NCI-H1417 (cell line): Measurements from ENCODE around the gene MYCBPAP.

Experiments used
- DNase-seq, 3 experiments: peaks; one replicate each; lab custom pipeline; 2025; lab: John Stamatoyannopoulos, UW

The MYCBPAP gene

DNA sequence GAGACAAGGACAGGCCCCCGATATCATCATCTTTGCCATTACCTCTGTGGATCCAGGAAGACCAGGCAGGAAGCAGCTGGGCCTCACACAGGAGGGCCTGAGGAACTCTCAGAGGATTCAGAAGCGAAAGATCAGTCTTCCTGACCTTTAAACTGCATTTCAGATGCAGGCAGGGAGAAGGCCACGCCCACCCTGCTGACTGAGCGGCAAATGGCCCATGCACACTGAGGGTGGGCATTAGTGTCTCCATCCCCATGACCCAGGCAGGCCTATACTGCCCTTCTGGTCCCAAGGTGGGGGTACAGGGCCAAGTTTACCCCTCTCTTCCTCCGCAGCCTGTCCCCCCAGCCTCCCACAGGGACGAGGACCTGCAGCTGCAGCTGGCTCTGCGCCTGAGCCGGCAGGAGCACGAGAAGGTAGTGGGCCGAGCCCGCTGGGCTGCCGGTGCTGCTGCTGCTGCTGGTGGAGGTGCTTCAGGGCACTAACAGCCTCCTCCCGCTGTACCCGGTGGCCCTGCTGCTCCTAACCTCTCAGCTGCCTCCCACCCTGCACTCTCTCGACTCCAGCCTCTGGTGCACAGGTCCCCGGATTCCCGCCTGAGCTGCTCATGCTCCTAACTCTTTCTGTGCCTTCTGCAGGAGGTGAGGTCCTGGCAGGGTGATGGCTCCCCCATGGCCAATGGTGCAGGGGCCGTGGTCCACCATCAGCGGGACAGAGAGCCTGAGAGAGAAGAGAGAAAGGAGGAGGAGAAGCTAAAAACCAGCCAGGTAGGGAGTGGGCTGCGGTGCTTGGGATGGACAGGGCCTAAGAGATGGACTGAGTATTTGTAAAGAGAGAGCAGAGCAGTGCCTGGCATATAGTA, 30.5 kb downstream of the MYCBPAP start:
- no peak for DNase-seq

DNA sequence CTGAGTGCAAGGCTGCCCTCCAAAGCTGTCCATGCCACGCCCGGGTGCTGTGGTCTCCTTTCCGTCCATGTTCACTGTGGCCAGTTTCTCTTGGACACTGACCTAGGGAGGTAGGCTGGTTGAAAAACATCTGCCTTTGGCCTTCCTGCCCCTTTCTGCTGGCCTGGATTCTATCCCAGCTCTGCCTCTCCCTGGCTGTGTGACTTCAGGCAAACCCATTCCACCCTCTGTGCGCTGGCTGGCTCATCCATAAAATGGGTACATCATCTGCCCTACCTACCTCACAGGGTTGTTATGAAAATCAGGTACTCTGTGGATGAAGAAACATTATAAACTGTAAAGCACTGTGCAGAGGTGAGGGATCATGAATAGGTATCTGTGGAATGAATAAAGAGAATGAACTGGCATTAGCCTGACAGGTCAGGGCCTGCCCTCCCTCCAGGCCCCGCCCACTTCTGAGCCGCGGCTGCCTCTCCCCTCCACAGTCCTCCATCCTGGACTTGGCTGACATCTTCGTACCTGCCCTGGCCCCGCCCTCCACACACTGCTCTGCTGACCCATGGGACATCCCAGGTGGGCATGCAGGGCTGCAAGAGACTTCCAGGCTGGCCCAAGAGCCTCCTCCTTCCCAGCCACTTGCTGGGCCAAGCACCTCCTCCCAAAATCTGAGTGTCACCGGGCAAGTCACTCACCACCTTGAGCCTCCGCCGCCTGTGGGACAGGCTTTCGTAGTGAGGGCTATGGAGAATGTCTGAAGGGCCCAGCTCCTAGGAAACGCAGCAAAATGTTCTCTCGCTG, 31.7 kb downstream of the MYCBPAP start:
- peak in 2 of 3 experiments; percentile 7 to 18 for DNase-seq

DNA sequence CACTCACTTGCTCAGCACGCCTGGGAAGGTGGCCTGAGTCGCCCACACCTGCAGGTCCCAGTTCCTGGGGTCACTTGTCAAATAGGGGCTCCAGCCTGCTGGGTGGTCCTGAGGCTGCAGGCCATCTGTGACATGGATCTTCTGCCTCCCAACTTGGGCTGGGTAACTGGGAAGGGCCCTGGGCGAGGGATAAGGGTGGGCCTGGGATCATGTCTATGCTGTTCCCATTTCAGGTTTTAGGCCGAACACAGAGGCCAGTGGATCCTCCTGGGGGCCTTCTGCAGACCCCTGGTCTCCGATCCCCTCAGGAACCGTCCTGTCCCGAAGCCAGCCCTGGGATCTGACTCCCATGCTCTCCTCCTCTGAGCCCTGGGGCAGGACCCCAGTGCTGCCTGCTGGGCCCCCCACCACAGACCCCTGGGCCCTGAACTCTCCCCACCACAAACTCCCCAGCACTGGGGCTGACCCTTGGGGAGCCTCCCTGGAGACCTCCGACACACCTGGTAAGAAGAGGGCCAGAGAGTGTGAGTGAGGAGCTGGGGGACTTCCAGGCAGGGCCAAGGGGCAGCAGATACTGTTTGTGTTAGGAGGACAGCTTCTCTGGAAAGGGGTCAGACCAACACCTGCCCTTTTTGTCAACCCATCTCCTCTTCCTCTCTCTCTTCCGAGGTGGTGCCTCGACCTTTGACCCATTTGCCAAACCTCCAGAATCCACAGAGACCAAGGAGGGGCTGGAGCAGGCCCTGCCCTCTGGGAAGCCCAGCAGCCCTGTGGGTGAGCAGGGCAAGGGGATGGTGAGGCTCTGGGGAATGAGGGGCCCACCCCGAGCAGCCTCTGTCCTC, 32.5 kb downstream of the MYCBPAP start:
- DNase-seq = no peak

DNA sequence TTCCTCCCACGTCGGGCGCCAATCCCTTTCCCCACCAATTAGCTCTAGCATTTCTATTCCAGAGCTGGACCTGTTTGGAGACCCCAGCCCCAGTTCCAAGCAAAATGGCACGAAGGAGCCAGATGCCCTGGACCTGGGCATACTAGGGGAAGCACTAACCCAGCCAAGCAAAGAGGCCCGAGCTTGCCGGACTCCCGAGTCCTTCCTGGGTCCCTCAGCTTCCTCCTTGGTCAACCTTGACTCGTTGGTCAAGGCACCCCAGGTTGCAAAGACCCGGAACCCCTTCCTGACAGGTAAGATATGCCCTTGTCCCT, 33.1 kb downstream of the MYCBPAP start:
- DNase-seq = no peak

DNA sequence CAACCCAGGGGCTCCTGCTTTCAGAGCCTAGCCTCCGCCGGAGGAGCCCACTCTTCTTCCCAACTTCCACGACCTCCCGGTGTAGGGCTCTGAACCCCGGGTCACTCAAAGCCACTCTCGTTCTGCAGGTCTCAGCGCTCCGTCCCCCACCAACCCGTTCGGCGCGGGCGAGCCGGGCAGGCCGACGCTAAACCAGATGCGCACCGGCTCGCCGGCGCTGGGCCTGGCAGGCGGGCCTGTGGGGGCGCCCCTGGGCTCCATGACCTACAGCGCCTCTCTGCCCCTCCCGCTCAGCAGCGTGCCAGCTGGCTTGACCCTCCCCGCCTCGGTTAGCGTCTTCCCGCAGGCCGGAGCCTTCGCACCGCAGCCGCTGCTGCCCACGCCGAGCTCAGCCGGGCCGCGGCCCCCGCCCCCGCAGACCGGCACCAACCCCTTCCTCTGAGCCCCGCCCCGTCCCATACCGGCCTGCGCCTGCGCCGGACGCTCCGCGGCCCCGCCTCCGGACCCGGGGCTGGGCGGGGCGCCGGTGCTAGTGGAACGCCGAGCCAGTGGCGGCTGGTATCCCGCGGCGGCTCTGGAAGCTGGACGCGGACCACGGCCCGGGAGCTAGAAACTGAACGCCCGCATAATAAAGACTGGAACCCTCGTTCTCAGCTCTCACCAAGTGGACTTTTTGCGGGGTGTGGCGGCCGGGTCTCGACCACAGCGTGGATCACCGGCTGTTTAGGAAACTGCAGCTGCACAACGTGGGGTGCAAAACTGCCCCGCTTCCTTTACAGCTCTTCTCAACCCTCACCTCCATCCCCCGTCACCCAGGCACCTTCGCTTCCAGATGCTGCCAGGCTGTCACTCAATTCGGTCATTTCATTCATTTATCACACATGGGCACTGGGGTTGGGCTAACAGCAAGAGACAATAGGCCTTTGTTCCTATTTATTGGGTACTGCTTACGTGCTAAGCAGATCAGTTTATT, 33.8 kb downstream of the MYCBPAP start:
- DNase-seq = peak; percentile 80 to 89 (median 82)

DNA sequence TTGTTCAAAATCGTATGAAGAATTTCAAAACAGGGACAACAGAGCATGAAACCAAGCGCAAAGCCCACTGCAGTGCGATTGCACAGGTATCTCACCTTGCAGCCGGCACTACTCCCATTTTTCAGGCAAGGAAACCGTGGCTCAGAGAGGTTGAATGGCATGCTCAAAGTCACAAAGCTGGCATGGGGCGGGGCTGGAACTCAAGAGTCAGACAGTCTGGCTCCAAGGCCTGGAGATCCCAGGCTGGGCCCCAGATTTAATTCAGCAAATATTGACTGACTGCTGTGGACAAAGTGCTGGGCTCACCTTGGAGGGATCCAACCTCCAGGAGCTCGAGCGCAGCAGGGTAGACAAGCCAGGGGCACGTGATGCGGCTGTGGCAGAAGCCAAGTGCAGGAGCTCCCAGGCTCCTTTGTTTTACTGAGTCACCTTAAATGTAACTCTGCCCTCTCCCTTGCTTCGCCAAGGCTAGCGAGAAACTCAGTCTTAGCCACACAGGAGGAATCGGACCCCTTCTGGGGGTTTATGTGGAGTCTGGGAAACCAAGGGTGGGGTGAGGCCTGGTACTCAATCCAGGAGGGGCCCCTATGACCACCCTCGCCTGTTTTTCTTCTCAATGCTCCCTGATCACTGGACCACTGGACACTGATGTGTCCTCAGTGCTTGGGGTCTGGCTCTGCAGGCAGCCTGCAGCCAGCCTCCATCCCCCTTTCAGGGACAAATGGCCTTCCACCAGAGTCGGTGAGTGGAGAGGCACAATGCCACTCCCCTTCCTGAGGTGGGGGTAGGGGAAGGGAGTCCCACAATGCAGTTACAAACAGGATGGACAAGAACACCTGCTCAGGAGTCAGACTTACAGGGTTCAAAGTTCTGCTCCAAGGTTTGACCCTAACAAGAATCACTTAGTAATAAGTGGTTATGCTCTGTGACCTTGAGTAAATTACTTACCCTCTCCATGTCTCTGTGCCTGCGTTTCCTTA, 34.8 kb downstream of the MYCBPAP start:
- DNase-seq = peak in 2 of 3 experiments; percentile 29 to 53

DNA sequence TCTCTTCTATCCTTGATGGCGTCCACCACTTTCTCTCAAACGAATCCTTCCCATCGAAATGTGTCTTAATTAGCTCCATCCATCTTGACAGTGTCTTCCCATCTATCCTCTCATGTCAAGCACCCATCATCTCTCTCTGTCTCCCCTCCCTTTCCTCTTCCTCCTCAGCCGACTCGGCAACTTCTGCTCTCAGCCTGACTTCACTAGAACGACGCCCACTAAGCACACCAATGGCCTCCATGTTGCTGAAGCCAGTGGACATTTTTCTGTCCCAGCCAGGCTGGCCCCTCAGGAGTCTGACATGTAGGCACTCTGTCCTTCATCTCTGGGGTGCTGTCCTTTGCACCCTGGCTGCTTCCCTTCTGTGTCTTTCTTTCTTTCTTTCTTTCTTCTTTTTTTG, 36.3 kb downstream of the MYCBPAP start:
- no peak for DNase-seq

DNA sequence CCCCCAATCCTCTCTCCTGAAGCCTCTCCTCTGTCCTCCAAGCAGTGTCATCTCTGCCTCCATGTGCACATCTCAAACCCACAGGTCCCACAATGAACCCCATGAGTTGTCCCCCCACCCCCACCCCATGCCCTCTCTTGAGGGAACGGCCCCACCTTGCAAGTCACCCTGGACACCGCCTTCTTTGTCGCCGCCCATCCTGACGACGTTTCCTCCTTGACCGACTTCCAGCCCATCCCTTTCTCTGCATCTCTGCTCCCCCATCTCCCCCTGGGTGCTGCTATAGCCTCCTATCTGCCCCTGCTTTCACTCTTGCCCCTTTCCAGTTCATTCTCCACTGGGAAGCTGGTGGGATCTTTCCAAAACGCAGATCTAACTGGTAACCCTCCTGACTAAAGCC, 37.1 kb downstream of the MYCBPAP start:
- DNase-seq = no peak

DNA sequence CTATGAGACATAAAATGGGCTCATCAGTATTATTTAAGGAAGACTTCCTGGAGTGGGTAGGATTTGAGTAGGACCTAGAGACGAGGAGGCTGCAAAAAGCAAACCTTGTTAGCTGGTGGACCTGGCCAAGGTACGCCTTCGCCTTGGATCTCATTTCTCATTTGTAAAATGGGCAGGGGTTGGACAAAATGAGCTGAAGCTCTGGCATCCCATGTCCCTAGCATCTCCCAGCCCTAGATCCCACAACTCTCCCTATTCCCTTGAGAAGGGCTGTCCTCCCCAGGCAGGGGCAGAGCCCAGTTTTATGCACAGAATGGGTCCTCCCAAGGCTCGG, 38.4 kb downstream of the MYCBPAP start:
- no peak for DNase-seq

DNA sequence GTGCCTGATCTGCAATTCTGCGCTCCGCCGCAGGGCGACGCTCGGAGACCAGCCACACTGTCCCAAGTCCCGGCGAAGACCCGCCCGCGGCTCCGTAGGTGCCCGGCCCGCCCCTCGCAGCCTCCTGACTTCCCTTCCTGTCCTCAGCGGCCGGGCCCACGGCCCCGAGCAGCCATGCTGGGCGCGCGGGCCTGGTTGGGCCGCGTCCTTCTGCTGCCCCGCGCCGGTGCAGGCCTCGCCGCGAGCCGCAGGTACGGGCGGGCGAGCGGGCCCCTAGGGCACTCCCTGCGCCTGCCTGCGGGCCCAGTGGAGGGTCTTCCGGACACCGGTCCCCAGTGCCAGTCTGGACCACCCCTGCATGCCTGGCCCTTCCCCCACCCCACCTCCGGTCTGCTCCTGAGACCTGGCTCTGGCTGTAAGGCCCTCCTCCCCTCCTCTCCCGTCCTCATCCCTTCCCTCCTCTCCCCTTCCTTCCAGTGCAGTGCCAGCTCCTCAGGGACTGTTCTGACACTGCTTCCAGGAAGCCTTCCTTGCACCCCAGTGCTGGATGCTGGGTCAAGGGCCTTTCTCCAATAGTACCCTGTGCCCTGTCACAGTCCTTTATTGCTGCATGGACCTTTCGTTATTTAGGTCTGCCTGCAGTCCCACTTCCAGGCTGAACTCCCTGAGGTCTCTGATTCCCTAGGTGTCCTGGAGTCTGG, 38.9 kb downstream of the MYCBPAP start, which contains the start of gene SPATA20:
SPATA20 (plus strand) TSS at position 140 of the 701 bp plus-strand sequence; CDS start at position 175, 35 bp downstream.
- peak; percentile 84 to 91 (median 86) for DNase-seq

DNA sequence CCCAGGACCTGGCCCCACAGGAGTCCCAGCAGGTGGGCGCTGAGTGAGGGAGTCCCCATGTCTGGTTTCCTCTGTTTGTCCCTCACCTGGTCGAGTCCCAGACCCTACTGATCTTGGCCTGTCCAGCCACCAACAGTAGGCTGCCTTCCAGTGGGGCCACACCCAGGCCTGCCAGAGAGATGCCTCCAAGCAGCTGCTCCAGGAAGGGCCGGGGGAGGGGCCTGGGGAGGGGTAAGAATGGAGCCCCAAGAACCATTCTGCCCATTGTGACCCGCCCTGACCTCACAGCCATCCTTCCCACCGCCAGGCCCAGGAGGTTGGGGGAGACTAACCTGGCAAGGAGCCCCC, 39.5 kb downstream of the MYCBPAP start:
- DNase-seq = no peak

DNA sequence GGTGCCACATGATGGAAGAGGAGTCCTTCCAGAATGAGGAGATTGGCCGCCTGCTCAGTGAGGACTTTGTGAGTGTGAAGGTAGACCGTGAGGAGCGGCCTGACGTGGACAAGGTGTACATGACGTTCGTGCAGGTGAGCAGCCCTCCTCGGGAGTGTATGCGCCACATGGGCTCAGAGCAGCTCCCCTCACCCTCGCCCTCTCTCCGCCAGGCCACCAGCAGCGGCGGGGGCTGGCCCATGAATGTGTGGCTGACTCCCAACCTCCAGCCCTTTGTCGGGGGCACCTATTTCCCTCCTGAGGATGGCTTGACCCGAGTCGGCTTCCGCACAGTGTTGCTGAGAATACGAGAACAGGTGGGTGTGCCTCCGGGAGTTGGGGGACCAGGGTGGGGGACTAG, 40.6 kb downstream of the MYCBPAP start:
- DNase-seq = no peak

DNA sequence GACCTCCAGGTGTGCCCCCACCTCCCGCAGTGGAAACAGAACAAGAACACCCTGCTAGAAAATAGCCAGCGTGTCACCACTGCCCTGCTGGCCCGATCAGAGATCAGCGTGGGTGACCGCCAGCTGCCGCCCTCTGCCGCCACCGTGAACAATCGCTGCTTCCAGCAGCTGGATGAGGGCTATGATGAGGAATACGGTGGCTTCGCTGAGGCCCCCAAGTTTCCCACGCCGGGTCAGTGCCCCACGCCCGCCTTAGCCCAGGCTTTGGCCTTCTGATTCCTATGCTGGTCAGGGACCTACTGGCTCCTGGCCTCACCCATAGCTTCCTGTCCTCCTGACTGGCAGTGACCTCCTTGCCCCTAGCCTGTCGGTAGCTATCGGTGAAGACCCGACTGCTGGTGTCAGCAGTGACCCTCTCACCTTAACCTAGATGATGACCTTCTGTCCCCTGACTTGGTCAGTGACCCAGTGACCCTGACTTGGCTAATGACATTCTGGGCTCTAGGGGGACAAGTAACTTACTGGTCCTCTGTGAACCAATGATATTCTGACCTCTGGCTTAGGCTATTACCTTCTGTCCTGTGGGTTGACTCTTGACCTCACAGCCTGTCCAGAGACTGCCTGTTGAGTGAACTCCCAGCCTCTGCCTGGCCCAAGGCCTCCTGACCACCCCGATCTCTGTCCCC, 41.2 kb downstream of the MYCBPAP start:
- no peak for DNase-seq

DNA sequence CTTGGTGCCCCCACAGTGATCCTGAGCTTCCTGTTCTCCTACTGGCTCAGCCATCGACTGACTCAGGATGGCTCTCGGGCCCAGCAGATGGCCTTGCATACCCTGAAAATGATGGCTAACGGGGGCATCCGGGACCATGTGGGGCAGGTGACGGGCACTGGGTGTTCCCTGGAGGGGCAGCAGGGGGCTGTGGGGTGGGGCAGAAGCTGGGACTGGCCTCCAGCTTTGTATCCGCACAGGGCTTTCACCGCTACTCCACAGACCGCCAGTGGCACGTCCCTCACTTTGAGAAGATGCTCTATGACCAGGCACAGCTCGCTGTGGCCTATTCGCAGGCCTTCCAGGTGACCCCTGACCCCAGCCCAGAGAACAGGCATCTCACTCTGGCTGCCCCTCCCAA, 41.7 kb downstream of the MYCBPAP start:
- DNase-seq = no peak

DNA sequence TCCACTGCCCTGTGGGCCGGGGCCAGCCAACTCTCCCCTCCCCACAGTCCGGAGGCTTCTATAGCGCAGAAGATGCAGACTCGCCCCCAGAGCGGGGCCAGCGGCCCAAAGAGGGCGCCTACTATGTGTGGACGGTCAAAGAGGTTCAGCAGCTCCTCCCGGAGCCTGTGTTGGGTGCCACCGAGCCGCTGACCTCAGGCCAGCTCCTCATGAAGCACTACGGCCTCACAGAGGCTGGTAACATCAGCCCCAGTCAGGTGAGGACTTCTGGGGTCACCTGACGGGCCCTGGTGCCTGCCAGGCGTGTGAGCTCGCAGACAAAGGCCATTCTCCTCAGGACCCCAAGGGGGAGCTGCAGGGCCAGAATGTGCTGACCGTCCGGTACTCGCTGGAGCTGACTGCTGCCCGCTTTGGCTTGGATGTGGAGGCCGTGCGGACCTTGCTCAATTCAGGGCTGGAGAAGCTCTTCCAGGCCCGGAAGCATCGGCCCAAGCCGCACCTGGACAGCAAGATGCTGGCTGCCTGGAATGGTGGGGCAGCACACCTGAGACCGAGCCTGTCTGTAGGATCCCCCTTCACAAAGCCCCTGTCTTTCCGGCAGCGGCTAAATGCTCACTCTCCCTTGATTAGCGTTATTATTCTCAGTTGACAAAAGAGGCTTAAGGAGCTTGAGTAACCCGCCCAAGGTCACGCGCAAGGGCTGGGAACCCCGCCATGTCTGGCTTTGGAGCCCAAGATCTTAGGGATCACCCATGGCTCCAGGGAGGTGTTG, 42.6 kb downstream of the MYCBPAP start:
- peak; percentile 28 to 81 (median 63) for DNase-seq

DNA sequence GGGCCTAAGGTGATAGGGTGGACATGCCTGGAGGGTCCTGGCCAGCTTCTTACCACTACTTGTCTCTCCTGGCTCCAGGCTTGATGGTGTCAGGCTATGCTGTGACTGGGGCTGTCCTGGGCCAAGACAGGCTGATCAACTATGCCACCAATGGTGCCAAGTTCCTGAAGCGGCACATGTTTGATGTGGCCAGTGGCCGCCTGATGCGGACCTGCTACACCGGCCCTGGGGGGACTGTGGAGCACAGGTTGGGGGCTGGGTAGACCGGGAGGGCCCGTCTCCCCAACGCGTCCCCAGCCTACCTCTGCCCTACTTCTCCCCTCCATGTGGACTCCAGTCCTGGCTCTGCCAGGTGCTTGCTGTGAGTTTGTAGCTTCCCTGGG, 43.2 kb downstream of the MYCBPAP start:
- no peak for DNase-seq

DNA sequence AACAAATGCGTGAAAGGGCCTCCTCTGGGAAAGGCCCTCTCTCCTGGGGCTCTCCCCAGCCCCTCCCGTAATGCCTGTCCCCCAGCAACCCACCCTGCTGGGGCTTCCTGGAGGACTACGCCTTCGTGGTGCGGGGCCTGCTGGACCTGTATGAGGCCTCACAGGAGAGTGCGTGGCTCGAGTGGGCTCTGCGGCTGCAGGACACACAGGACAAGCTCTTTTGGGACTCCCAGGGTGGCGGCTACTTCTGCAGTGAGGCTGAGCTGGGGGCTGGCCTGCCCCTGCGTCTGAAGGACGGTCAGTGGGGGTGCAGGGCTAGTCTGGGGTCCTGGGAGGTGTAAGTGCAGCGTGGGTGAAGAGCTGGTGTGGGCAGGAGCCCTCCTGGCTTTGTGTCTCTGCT, 43.6 kb downstream of the MYCBPAP start:
- DNase-seq = no peak

DNA sequence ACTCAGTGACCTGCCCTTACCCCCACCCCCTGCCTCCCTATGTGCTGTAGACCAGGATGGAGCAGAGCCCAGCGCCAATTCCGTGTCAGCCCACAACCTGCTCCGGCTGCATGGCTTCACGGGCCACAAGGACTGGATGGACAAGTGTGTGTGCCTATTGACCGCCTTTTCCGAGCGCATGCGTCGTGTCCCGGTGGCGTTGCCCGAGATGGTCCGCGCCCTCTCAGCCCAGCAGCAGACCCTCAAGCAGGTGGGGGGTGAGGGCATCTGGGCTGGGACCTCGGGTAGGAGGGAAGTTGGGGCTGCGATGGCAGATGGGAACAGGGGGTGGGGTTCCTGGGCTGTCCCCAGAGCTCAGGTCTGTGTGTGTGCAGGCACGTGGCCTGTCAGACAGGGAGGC, 46.0 kb downstream of the MYCBPAP start:
- no peak for DNase-seq
